Endothelial cell of umbilical vein (primary cell): ENCODE results near the gene FGFRL1. TPM values are rescaled to one million over a fixed set of nuclear protein-coding genes. Genes with fewer than 3 reads are reported as not detected.

Experiments used
- BruUV-seq: library from RNA; stranded (reverse); fragments of 400-500 nt; replicated peaks from 2 replicates; lab custom pipeline; 2021; lab: Mats Ljungman, UMichigan
- CTCF ChIA-PET: fragments of 300-600, 350-600 bp; sonication (Branson Sonifier 250); formaldehyde crosslinking; loops from one replicate; lab custom pipeline; 2021; ENCODE audit warnings: antibody characterized with exemption, inconsistent platforms; lab: Charles Lee
- POLR2A ChIA-PET: fragments of 300-600, 350-600 bp; sonication (Branson Sonifier 250); formaldehyde crosslinking; loops from one replicate; lab custom pipeline; 2021; ENCODE audit warnings: antibody characterized with exemption, inconsistent platforms; lab: Charles Lee
- DNase-seq: peaks from one replicate; pipeline ENCODE4 v3.0.0-alpha.2; 2011; ENCODE audit warnings: low read depth, low spot score
- FAIRE-seq: peaks from 2 replicates; lab custom pipeline; 2011; peaks lifted over from hg19 to GRCh38; lab: Jason Lieb, UNC
- H2AFZ ChIP-seq: 2 replicates; pipeline ENCODE4 v1.6.0; 2012; ENCODE audit warnings: low read depth, low read length, control low read depth, inconsistent platforms
- H3K27ac ChIP-seq: 2 replicates; pipeline ENCODE4 v1.5.1; 2011; ENCODE audit warnings: low read depth, mild to moderate bottlenecking, control low read depth, low read length, moderate library complexity; ENCODE audit not compliant: insufficient read depth
- H3K27me3 ChIP-seq, 2 experiments: 2 replicates each; pipeline versions ENCODE4 v1.6.0 to v1.6.1; 2011; ENCODE audit warnings: low read length in 2 of 2, mixed read lengths in 1 of 2; ENCODE audit not compliant: control insufficient read depth in 2 of 2, insufficient read depth in 2 of 2
- H3K36me3 ChIP-seq, 2 experiments: 2 replicates in 1 of 2; 3 replicates in 1 of 2; pipeline ENCODE4 v1.5.1; 2011; ENCODE audit warnings: low read length in 2 of 2, mild to moderate bottlenecking in 1 of 2, moderate library complexity in 1 of 2; ENCODE audit not compliant: control insufficient read depth in 2 of 2, insufficient read depth in 2 of 2; ENCODE audit errors: extremely low read depth in 1 of 2
- H3K4me1 ChIP-seq: 3 replicates; pipeline ENCODE4 v1.5.1; 2011; ENCODE audit warnings: mild to moderate bottlenecking, low read length; ENCODE audit not compliant: control insufficient read depth, insufficient read depth; ENCODE audit errors: extremely low read depth
- H3K4me2 ChIP-seq: 2 replicates; pipeline ENCODE4 v1.6.1; 2011; ENCODE audit warnings: low read length, control low read depth, mixed read lengths; ENCODE audit not compliant: insufficient read depth
- H3K4me3 ChIP-seq, 3 experiments: fragments of 200-600 bp in 1 of 3; sonication (generic), shearing (Covaris generic) in 1 of 3; replicated peaks in 1 of 3; 2 replicates each; pipeline ENCODE4 v1.5.1; 2011 to 2016; ENCODE audit warnings: control low read depth in 3 of 3, low read length in 3 of 3, mild to moderate bottlenecking in 2 of 3, inconsistent platforms in 1 of 3, low read depth in 1 of 3, moderate library complexity in 1 of 3; ENCODE audit not compliant: insufficient read depth in 1 of 3
- H3K79me2 ChIP-seq: 2 replicates; pipeline ENCODE4 v1.6.0; 2012; ENCODE audit warnings: low read length, inconsistent platforms; ENCODE audit not compliant: control insufficient read depth, insufficient read depth
- H3K9ac ChIP-seq: replicated peaks from 2 replicates; pipeline ENCODE3; 2011; ENCODE audit warnings: low read length, control low read depth; ENCODE audit not compliant: insufficient read depth; ENCODE audit errors: extremely low read depth
- H3K9me1 ChIP-seq: replicated peaks from 3 replicates; pipeline ENCODE4 v1.6.0; 2011; ENCODE audit warnings: mild to moderate bottlenecking, low read length; ENCODE audit not compliant: control insufficient read depth, insufficient read depth; ENCODE audit errors: extremely low read depth
- H3K9me3 ChIP-seq: replicated peaks from 2 replicates; pipeline ENCODE4 v1.5.1; 2012; ENCODE audit warnings: low read length, inconsistent platforms; ENCODE audit not compliant: control insufficient read depth, insufficient read depth
- H4K20me1 ChIP-seq: replicated peaks from 2 replicates; pipeline ENCODE3; 2011; ENCODE audit warnings: mild to moderate bottlenecking, low read length; ENCODE audit not compliant: control insufficient read depth, insufficient read depth; ENCODE audit errors: extremely low read depth
- EZH2 ChIP-seq: IDR thresholded peaks from 2 replicates; pipeline ENCODE4 v1.6.1; 2012; ENCODE audit warnings: borderline replicate concordance, low read depth, mild to moderate bottlenecking, moderate library complexity, low read length, inconsistent platforms; ENCODE audit not compliant: severe bottlenecking
- FOS ChIP-seq: IDR thresholded peaks from 2 replicates; pipeline ENCODE4 v1.6.1; 2011; ENCODE audit warnings: mild to moderate bottlenecking, low read length, moderate library complexity, borderline replicate concordance; ENCODE audit not compliant: insufficient read depth
- GATA2 ChIP-seq: IDR thresholded peaks from 2 replicates; pipeline ENCODE4 v1.7.0; 2011; ENCODE audit warnings: low read depth, mild to moderate bottlenecking, moderate library complexity, mixed read lengths, low read length; ENCODE audit not compliant: insufficient read length, insufficient read depth
- MYC ChIP-seq: IDR thresholded peaks from one replicate; pipeline ENCODE4 v1.6.1; 2011; ENCODE audit warnings: mild to moderate bottlenecking, low read depth, low read length
- POLR2A ChIP-seq: IDR thresholded peaks from 2 replicates; pipeline ENCODE4 v1.6.1; 2012; ENCODE audit warnings: low read depth, mild to moderate bottlenecking, control low read depth, low read length
- POLR2AphosphoS5 ChIP-seq: IDR thresholded peaks from 2 replicates; pipeline ENCODE4 v1.6.1; 2012; ENCODE audit warnings: low read depth, mild to moderate bottlenecking, control low read depth, low read length, moderate library complexity; ENCODE audit not compliant: insufficient read depth
- dilution Hi-C: fragments of 300-500 bp; cut with MboI; formaldehyde crosslinking; loops from one replicate; pipeline ENCODE4 v1.15.0; 2019; ENCODE audit warnings: low sequenced_read_pairs; ENCODE audit not compliant: extremely low pct_ligation_motif_present
- intact Hi-C: fragments of 100-400 bp; cut with micrococcal nuclease; formaldehyde crosslinking; loops from one replicate; pipeline ENCODE4 v1.10.0; 2022
- polyA plus RNA-seq, 4 experiments: library from polyadenylated mRNA; depleted of rRNA in 3 of 4; stranded (reverse) in 3 of 4; unstranded in 1 of 4; fragments of >200 nt; gene quantifications; 2 replicates each; pipeline versions ENCODE4 v1.2.1 to v1.2.3, GENCODE V29; 2011 to 2012; ENCODE audit warnings: missing spikeins in 1 of 4
- total RNA-seq: library from RNA; stranded (reverse); gene quantifications from 2 replicates; pipeline ENCODE4 v1.2.3, GENCODE V29; 2021
- TF ChIP-seq, protein P1 (sequence below): IDR thresholded peaks from 2 replicates; pipeline ENCODE4 v1.6.1; 2011; ENCODE audit not compliant: insufficient read depth, insufficient read length

Gene FGFRL1
- total and polyA plus RNA-seq, 2 donors (not counting 3 experiments of a cell fraction or from before 2014, with no cell fraction given) = 33.3 to 74.6 TPM

DNA sequence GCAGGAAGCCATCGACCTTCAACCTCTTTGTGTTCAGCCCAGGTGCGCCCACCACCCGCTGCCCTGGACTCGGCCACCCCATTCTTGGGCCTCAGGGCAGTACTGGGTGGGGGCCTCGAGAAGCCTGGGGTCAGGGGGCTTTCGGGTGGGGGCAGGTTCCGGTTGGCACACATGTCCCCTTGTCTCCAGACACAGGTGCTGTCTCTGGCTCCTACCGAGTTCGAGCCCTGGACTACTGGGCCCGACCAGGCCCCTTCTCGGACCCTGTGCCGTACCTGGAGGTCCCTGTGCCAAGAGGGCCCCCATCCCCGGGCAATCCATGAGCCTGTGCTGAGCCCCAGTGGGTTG, 7.4 kb upstream of the FGFRL1 start:
- no peaks in the 10 kb centered on the region for H4K20me1 ChIP-seq
- intact Hi-C loops (no loop called here), dilution Hi-C loops (no loop called here)
- H3K27me3 ChIP-seq = peaks cover 37 to 42% of the 10 kb centered on the region in 2 experiments
- peaks cover 2% of the 10 kb centered on the region for H3K4me1 ChIP-seq
- no peaks in the 10 kb centered on the region for H3K36me3 ChIP-seq
- FAIRE-seq (no peak), DNase-seq (no peak)
- H2AFZ ChIP-seq = no peak overlapping the region
- no peaks in the 10 kb centered on the region for H3K9me1 ChIP-seq
- POLR2A ChIA-PET = no interaction called here
- no peak overlapping the region for H3K4me2 ChIP-seq
- no peaks in the 10 kb centered on the region for H3K9me3 ChIP-seq
- H3K4me3 ChIP-seq = no peak overlapping the region
- TF ChIP-seq GATA2 (no peak), EZH2 (no peak), FOS (no peak), POLR2A (no peak), MYC (no peak), POLR2AphosphoS5 (no peak)
- TF ChIP-seq, protein P1, sequence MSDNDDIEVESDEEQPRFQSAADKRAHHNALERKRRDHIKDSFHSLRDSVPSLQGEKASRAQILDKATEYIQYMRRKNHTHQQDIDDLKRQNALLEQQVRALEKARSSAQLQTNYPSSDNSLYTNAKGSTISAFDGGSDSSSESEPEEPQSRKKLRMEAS = no peak
- no peak overlapping the region for H3K9ac ChIP-seq
- H3K79me2 ChIP-seq = no peaks in the 10 kb centered on the region
- H3K27ac ChIP-seq = no peak overlapping the region
- CTCF ChIA-PET = no interaction called here
- BruUV-seq = no TSS peak
